Suppressor macrophage treated with lipopolysaccharide for 4 hours (primary cell): ENCODE measurements around the gene DHRS3.
A peak's percentile ranks its signal among the peaks of the same experiment; 100 is the strongest.
"Not testable (repeated sequence)": the region's sequence is repeated elsewhere in the genome, so short reads cannot be mapped to it uniquely, and the experiment has no call there.

ENCODE experiments used
- DNase-seq: peaks from one replicate; pipeline ENCODE4 v3.0.0-alpha.2; 2020

The DHRS3 gene

GRCh38 chr1:12537294-12537693 is 80.7 kb downstream of the DHRS3 start:
- no peak for DNase-seq

DNA sequence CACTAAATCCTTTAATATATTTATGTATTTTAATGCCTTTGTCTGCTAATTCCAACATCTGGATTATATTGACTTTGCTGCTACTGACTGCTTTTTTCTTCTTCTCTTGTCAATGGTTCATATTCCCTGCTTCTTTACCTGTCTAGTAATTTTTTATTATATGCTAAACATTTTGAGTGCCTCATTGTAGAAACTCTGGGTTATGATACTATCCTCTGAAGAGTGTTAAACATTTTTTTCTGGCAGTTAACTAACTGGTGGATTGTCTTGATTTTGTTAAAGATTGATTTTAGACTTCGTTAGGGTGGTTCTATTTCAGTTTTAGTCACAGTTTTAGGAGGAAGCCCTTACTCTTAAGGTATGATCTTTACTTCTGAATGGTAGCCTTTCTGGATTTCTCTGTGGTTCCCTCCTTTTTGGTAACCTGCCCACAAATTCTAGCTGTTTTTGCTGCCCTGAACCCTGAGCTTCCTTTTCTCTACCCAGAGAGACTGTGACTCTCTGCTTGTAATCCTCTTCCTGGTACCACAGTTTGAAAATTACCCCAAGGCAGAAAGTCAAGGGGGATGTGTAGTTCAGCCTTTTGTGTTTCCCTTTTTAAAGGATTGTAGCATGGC is 81.9 kb downstream of the DHRS3 start:
- no peak for DNase-seq

GRCh38 chr1:12532405-12533315 is 85.3 kb downstream of the DHRS3 start:
- DNase-seq = no peak

DNA sequence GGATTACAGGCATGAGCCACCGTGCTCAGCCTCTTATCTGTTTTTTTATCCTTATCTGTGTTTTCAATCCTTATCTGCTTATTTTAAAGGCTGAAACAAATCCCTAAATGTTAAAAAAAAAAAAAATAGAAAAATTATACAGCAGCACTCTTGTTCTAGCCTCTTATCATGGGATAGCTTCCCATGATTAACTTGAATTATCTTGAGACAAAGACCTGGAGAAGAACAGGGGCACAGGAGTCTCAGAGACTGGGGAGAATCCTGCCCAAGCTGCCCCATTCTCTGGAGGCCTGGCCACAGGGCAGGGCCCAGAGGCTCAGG is 86.9 kb downstream of the DHRS3 start:
- no peak for DNase-seq

GRCh38 chr1:12530462-12531178 is 87.4 kb downstream of the DHRS3 start:
- DNase-seq = no peak

DNA sequence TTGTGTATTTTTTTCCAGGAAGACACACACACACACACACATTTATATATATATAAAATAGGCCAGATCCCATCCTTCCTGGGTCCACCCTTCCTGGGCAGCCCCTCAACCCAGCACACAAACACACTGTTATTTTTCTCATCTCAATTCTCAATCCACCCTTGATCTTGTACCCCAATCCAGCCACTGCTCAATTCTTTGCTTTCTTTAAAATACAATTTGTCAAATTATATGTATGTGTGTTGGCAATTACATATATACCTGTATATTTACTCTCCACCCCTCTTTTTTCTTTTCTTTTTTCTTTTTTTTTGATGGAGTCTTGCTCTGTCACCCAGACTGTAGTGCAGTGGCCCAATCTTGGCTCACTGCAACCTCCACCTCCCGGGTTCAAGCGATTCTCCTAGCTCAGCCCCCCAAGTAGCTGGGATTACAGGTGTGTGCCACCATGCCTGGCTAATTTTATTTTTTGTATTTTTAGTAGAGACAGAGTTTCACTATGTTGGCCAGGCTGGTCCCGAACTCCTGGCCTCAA is 88.3 kb downstream of the DHRS3 start:
- DNase-seq = no peak

DNA sequence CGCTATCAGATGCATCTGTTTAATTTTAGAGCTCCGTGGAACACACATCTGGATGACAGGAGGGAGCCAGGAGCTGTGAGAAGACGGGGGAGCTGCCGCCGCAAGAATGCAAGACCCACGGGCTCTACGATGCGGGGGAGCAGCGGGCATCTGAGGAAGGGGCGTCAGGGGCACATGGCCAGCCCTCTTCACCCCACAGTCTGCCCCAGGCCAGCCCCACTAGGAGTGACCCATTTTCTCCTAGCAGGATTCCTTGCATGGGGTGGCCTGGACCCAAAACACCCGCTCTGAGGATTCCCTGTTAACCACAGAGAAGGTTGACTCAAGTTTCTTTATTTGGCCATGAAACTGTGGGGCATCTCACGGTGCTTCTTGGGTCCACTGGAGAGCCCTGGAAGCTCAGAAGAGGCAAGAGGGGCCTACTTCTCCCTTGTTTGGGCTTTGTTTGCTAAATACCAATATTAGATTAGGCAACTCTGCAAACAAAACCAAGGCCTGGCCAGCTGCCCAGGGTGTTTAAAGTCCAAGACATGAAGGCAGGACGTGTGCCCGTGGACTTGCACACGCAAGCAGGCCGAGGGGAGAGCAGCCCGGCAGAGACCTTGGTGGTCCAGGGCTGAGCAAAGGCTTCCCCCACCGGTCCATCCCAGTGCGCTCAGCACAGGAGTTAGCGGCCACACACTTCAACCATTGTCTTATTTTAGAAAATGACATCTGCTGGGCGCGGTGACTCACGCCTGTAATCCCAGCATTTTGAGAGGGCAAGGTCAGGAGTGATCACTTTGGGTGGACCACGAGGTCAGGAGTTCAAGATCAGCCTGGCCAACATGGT is 89.8 kb downstream of the DHRS3 start:
- DNase-seq = peak; percentile 19

DNA sequence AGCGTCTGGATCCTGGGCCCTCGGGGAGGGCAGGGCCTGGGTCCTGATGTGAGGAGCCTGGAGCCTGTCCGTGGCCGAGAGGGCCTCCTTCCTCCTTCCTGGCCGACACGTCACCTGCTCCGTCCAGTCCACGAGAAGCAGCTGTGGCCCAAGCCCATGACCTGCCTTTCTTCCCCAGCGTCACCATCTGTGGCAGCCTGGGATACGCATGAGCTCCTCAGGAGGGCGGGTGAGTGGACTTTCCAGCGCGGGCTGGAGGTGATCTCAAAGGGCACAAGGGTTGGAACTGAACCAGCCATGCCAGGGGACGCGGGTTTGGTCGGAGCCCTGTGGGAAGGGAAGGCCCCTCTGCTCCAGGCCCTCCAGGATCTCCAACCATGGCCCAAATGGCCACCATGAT is 90.4 kb downstream of the DHRS3 start:
- no peak for DNase-seq

- DNase-seq = peak; percentile 40
These were observed 92.5 kb downstream of the DHRS3 start for GRCh38 chr1:12525311-12526181.

DNA sequence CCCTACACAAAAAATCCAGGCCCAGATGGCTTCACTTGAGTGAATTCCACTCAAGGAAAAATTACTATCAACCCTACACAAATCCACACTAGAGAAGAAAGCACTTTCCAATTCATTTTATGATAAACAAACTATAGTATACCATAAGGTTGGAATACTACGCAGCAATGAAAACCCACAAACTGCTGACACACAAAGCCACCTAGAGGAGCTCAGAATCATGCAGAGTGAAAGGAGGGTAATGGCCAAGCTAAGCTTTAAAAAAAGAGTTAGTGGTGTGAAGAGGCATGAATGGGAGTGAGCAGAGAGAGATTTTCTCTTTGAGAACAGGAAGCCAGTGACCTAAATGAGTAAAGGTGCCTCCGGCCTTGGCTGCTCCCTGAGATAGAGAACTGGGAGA is 93.7 kb downstream of the DHRS3 start:
- no peak for DNase-seq

DNA sequence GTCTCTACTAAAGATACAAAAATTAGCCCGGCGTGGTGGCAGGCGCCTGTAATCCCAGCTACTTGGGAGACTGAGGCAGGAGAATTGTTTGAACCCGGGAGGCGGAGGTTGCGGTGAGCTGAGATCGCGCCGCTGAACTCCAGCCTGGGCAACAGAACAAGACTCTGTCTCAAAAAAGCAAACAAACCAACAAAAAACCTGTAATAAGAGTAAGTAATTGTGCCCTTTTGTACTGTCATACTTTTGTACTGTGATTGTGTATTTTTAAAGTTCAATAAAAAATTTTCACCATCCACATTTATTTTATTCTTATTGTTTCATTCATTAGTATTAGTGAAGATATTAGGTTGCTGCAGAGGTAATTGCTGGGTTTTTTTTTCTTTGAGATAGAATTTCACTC is 95.2 kb downstream of the DHRS3 start:
- not testable (repeated sequence) for DNase-seq

DNA sequence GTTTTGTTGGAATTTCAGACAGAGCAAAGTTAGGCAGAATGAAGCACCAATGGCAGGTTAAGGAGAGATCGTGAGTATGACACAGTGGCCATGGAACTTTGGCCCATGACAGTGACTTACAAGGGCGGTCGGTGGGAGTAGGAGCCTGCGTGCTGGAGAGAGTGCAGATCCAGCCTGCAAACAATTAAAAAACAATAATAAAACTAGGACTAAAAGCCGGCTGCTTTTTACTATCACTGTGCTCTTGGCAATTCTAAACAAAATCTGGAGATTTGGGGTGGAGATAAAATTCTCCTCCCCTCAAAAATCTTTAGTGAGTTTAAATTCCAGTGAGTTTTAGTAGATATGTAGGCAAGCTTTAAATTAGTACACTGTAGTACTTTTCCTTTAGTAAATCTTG is 96.9 kb downstream of the DHRS3 start:
- DNase-seq = no peak

- DNase-seq = no peak
These were observed 98.2 kb downstream of the DHRS3 start for GRCh38 chr1:12519693-12520364.

DNA sequence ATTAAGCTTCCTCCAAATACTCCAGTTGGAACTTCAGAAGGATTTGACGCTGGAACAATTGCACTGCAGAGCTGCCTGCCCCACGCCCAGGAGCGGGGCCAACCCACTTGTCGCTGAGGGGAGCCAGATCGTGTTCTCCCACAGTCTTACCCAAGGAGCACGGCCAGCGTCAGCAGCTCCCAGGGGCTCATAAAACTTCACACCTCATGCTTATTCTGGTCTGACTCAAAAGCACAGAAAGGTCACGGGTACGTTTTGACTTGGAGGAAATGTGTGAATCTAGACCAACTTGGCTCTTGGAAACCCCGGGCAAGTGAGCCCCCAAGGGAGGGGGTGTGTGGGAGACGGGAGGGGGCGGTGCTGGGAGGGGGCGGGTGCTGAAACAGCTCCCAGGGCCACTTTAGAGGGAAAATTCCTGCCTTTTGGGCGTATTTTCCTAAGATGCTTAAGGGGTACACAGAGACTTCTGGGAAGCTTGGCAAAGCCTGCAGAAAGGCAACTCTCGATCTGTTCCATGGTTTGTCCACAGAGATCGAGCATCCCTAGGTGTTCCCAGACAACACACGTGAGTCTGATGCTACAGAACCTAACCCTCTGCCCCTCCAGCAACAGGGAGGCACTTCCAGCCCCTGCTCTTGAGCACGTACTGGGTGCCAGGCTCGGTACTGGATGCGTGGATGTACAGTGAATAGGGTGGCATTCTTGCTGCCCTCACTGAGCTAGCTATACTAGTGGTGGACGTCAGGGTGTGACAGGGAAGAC is 98.9 kb downstream of the DHRS3 start:
- DNase-seq = no peak
